ENCODE data around the gene CCNI2. TPM values are rescaled to one million over a fixed set of nuclear protein-coding genes. Genes with fewer than 3 reads are reported as not detected.

CCNI2 gene
- total and polyA plus RNA-seq, 10 of the 15 experiments (the other 5 are each of a cell fraction or from before 2014, with no cell fraction given): 1.8 to 8.0 (median 3.2) TPM

- TF ChIP-seq CUX1 (IDR thresholded peaks at IDR 0.05; ENCODE audit: insufficient replicate concordance, low read depth, low read length) (no peak), NFXL1 (IDR thresholded peaks at IDR 0.05; ENCODE audit: borderline replicate concordance) (no peak), FOXK2 (IDR thresholded peaks at IDR 0.05) (no peak), SMAD5 (IDR thresholded peaks at IDR 0.05; ENCODE audit: low read depth) (no peak), ATF3 (IDR thresholded peaks at IDR 0.05; ENCODE audit: borderline replicate concordance, extremely low read depth, low read depth, low read length) (no peak), CREB1 (IDR thresholded peaks at IDR 0.05; ENCODE audit: low read depth) (no peak)
Measured at GRCh38 chr5:132797651-132798050, 50.4 kb downstream of the CCNI2 start (continued).

GRCh38 chr5:132799392-132799791 is 52.2 kb downstream of the CCNI2 start:
- ATAC-seq: no peak

More at GRCh38 chr5:132799392-132799791, 52.2 kb downstream of the CCNI2 start:
- Histone ChIP-seq H3K9ac (ENCODE audit: control insufficient read depth, insufficient read depth, low read length) (no peak overlapping the region), H3K27me3 (replicated peaks in 1 of 2; ENCODE audit: control insufficient read depth in 2 of 2, insufficient read depth in 2 of 2, low read length in 1 of 2) (no peaks in the 10 kb centered on the region), H2AFZ (ENCODE audit: control insufficient read depth, low read depth, low read length) (no peak overlapping the region), H3K9me3 (replicated peaks; ENCODE audit: control insufficient read depth, insufficient read depth, low read length) (no peaks in the 10 kb centered on the region; the same call in 2 of the 3 replicates), H3K4me3 (no peak overlapping the region), H3K79me2 (ENCODE audit: control insufficient read depth, insufficient read depth, low read length) (no peaks in the 10 kb centered on the region), H4K20me1 (ENCODE audit: control insufficient read depth, insufficient read depth) (no peaks in the 10 kb centered on the region), H3K27ac (ENCODE audit: control insufficient read depth, insufficient read depth) (no peak overlapping the region), H3K4me2 (ENCODE audit: control insufficient read depth, insufficient read depth) (no peak overlapping the region), H3K36me3 (ENCODE audit: control insufficient read depth in 2 of 2, insufficient read depth in 2 of 2, low read length in 1 of 2) (no peaks in the 10 kb centered on the region), H3K4me1 (ENCODE audit: control insufficient read depth, insufficient read depth, low read length) (no peaks in the 10 kb centered on the region)
- in situ Hi-C loops (cut with MboI) (no loop called here), intact Hi-C loops (cut with micrococcal nuclease; ENCODE audit: unreplicated experiment) (no loop called here)
- ChIA-PET RAD21 (ENCODE audit: unreplicated experiment) (interaction anchor here (0.7 to 2.1 kb wide), 3 partner anchors 26 to 270 kb away, joined by 3 to 6 read pairs (median 4); no protein-coding TSS in a partner anchor), SMC1A (ENCODE audit: uncharacterized antibody, unreplicated experiment) (interaction anchor here (1.4 to 5.5 kb wide), 5 partner anchors 10 to 61 kb away, joined by 3 to 44 read pairs (median 6); partner anchors contain the start of gene KIF3A), POLR2A (interaction anchor here (0.7 to 2.5 kb wide), 2 partner anchors 22 to 149 kb away, joined by 6 to 9 read pairs; partner anchors contain the start of gene SEPTIN8), CTCF (interaction anchor here (1.0 kb wide), 1 partner anchor 45 kb away, joined by 3 read pairs; no protein-coding TSS in a partner anchor)
- TF ChIP-seq BCL3 (IDR thresholded peaks at IDR 0.05; ENCODE audit: borderline replicate concordance, insufficient read depth, low read depth, low read length, poor library complexity, severe bottlenecking) (no peak), DPF2 (IDR thresholded peaks at IDR 0.05) (no peak), CEBPB (IDR thresholded peaks at IDR 0.05; ENCODE audit: borderline replicate concordance in 1 of 2, low read depth in 2 of 2, low read length in 2 of 2) (no peak), JUND (IDR thresholded peaks at IDR 0.05; ENCODE audit: low read depth, low read length) (no peak)
- TF ChIP-seq, protein P1, sequence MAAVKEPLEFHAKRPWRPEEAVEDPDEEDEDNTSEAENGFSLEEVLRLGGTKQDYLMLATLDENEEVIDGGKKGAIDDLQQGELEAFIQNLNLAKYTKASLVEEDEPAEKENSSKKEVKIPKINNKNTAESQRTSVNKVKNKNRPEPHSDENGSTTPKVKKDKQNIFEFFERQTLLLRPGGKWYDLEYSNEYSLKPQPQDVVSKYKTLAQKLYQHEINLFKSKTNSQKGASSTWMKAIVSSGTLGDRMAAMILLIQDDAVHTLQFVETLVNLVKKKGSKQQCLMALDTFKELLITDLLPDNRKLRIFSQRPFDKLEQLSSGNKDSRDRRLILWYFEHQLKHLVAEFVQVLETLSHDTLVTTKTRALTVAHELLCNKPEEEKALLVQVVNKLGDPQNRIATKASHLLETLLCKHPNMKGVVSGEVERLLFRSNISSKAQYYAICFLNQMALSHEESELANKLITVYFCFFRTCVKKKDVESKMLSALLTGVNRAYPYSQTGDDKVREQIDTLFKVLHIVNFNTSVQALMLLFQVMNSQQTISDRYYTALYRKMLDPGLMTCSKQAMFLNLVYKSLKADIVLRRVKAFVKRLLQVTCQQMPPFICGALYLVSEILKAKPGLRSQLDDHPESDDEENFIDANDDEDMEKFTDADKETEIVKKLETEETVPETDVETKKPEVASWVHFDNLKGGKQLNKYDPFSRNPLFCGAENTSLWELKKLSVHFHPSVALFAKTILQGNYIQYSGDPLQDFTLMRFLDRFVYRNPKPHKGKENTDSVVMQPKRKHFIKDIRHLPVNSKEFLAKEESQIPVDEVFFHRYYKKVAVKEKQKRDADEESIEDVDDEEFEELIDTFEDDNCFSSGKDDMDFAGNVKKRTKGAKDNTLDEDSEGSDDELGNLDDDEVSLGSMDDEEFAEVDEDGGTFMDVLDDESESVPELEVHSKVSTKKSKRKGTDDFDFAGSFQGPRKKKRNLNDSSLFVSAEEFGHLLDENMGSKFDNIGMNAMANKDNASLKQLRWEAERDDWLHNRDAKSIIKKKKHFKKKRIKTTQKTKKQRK (IDR thresholded peaks at IDR 0.05; ENCODE audit: low read depth, low read length): no peak
- FAIRE-seq (no peak), DNase-seq (ENCODE audit: low read depth, low spot score) (no peak)
- 64% methylated on average over 2 of the region's 2 CpGs for WGBS (ENCODE audit: insufficient coverage, insufficient replicate concordance, low lambda C conversion rate, missing lambda C conversion rate)
- BruUV-seq (replicated peaks): no TSS peak
